Measurements from ENCODE around the gene CSNK2B.
A peak's percentile ranks its signal among the peaks of the same experiment; 100 is the strongest.

CSNK2B gene

DNA sequence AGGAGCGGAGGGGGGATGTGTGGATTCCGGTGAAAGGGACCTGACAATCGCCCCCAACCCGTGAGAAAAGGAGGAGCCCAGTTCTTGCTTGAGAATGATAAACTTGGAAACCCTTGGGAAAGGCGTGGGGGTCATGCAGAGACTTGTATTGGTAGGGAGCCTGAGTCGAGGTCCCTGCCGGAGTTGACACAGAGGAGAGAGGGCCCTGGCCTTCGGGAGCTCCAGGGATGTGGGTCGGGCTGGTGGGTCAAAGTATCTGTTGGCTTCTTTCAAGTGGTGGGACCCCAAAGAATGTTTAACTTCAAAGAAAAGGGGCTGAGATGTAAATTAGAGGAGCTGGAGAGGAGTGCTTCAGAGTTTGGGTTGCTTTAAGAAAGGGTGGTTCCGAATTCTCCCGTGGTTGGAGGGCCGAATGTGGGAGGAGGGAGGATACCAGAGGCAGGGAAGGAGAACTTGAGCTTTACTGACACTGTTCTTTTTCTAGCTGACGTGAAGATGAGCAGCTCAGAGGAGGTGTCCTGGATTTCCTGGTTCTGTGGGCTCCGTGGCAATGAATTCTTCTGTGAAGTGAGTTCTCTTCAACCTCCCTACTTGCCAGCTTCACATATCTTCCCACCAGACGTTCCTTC, 571 bp downstream of the CSNK2B start:
- DNase-seq (ENCODE audit: low read depth): no peak
- TF ChIP-seq MYC (IDR thresholded peaks at IDR 0.05; ENCODE audit: low read depth, low read length) (no peak), POLR2A (IDR thresholded peaks at IDR 0.05; ENCODE audit: extremely low read depth, insufficient read length) (no peak)
- TF ChIP-seq, protein P1, sequence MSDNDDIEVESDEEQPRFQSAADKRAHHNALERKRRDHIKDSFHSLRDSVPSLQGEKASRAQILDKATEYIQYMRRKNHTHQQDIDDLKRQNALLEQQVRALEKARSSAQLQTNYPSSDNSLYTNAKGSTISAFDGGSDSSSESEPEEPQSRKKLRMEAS (IDR thresholded peaks at IDR 0.05; ENCODE audit: low read depth, low read length): no peak
- TF ChIP-seq, protein P2, sequence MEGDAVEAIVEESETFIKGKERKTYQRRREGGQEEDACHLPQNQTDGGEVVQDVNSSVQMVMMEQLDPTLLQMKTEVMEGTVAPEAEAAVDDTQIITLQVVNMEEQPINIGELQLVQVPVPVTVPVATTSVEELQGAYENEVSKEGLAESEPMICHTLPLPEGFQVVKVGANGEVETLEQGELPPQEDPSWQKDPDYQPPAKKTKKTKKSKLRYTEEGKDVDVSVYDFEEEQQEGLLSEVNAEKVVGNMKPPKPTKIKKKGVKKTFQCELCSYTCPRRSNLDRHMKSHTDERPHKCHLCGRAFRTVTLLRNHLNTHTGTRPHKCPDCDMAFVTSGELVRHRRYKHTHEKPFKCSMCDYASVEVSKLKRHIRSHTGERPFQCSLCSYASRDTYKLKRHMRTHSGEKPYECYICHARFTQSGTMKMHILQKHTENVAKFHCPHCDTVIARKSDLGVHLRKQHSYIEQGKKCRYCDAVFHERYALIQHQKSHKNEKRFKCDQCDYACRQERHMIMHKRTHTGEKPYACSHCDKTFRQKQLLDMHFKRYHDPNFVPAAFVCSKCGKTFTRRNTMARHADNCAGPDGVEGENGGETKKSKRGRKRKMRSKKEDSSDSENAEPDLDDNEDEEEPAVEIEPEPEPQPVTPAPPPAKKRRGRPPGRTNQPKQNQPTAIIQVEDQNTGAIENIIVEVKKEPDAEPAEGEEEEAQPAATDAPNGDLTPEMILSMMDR (IDR thresholded peaks at IDR 0.05; ENCODE audit: low read depth, low read length): no peak
- H3K4me3 ChIP-seq (ENCODE audit: low read depth, low read length): peak overlapping the region; percentile 87

DNA sequence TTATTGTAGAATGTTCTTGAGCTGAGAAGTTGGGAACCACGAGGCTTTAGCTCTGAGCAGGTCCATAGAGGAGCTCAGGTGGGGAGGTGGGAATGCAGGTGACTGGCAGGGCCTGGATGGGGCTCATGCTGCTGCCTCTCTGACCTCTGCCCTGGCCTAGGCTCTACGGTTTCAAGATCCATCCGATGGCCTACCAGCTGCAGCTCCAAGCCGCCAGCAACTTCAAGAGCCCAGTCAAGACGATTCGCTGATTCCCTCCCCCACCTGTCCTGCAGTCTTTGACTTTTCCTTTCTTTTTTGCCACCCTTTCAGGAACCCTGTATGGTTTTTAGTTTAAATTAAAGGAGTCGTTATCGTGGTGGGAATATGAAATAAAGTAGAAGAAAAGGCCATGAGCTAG, 3.8 kb downstream of the CSNK2B start, which contains the start of gene LY6G5B:
Gene LY6G5B (plus strand): TSS at position 301 of the 400 bp plus-strand sequence. CDS start 975 bp downstream, outside the sequence.
- DNase-seq (ENCODE audit: low read depth): no peak
- H3K4me3 ChIP-seq (ENCODE audit: low read depth, low read length): no peak within 1 kb of the TSS
- TF ChIP-seq, protein P1 (IDR thresholded peaks at IDR 0.05; ENCODE audit: low read depth, low read length): no peak
- TF ChIP-seq POLR2A (IDR thresholded peaks at IDR 0.05; ENCODE audit: extremely low read depth, insufficient read length) (no peak), MYC (IDR thresholded peaks at IDR 0.05; ENCODE audit: low read depth, low read length) (no peak)
- TF ChIP-seq, protein P2 (IDR thresholded peaks at IDR 0.05; ENCODE audit: low read depth, low read length): no peak

DNA sequence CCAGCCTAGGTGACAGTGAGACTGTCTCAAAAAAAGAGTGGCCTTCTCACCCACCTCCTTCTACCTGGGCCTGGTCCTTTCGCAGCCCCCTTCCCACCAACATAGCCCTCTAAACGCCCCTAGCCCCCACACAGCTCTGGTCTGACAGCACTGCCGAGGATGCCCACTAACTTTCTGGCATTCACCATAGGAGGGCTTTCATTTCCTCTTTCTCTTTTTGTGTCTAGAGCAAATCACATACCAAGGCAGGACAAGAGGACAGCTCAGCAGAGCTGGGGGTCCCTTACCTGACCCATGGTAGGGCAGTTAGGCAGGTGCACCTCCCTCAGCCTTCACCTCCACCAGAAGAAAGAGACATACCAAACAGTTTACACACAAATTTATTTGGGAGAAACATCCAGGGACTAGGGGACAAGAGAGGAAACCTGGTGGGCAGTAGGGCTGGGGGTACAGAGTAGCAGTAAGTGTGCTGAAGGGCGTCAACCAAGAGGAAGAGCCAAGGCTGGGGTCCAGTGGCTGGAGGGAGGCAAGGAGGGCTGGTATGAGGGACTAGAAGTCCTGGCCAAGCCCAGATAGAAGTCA, 10.5 kb downstream of the CSNK2B start:
- H3K4me3 ChIP-seq (ENCODE audit: low read depth, low read length): no peak overlapping the region
- DNase-seq (ENCODE audit: low read depth): no peak
- TF ChIP-seq, protein P1 (IDR thresholded peaks at IDR 0.05; ENCODE audit: low read depth, low read length): no peak
- TF ChIP-seq, protein P2 (IDR thresholded peaks at IDR 0.05; ENCODE audit: low read depth, low read length): no peak
- no peak for TF ChIP-seq MYC (IDR thresholded peaks at IDR 0.05; ENCODE audit: low read depth, low read length)
- no peak for TF ChIP-seq POLR2A (IDR thresholded peaks at IDR 0.05; ENCODE audit: extremely low read depth, insufficient read length)

DNA sequence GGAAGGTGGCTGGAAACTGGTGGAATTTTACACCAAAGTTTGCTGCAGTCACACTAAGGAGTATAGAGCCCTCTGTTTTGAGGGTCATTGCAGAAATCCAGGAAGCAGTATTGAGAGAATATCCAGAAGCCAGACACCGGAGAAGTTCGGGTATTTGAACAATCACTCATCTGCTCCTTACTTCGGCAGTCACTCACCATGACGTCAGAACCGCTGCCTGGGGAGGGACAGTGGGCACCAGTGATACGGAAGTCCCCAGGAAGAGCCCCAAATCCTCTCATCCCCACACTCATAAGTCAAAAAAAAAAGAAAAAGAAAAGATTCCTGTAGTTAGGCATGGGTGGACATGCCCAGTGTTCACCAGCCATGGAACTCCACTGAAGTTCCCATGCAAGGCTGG, 11.0 kb downstream of the CSNK2B start:
- DNase-seq (ENCODE audit: low read depth): no peak
- H3K4me3 ChIP-seq (ENCODE audit: low read depth, low read length): no peak overlapping the region
- TF ChIP-seq MYC (IDR thresholded peaks at IDR 0.05; ENCODE audit: low read depth, low read length): no peak

DNA sequence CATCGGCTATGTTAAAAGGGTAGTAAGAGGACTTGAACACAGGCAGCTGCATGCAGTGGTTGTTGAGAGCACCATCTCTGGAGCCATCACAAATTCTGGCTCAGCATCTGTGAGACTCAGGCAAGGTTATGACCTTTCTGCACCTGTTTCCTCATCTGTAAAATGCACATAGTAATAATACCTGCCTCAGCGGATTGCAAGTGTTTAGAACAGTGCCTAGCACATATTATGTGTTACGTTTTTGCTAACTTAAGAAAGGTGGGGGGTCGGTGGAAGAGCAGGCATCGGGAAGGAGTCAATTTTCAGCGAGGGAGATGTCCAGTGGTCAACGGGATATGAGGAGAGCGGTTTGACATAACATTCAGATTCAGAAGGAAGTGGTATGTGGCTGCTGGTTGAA, 12.1 kb downstream of the CSNK2B start:
- H3K4me3 ChIP-seq (ENCODE audit: low read depth, low read length): no peak overlapping the region
- TF ChIP-seq, protein P2 (IDR thresholded peaks at IDR 0.05; ENCODE audit: low read depth, low read length): no peak
- TF ChIP-seq, protein P1 (IDR thresholded peaks at IDR 0.05; ENCODE audit: low read depth, low read length): no peak
- TF ChIP-seq MYC (IDR thresholded peaks at IDR 0.05; ENCODE audit: low read depth, low read length): no peak
- TF ChIP-seq POLR2A (IDR thresholded peaks at IDR 0.05; ENCODE audit: extremely low read depth, insufficient read length): no peak
- no peak for DNase-seq (ENCODE audit: low read depth)

DNA sequence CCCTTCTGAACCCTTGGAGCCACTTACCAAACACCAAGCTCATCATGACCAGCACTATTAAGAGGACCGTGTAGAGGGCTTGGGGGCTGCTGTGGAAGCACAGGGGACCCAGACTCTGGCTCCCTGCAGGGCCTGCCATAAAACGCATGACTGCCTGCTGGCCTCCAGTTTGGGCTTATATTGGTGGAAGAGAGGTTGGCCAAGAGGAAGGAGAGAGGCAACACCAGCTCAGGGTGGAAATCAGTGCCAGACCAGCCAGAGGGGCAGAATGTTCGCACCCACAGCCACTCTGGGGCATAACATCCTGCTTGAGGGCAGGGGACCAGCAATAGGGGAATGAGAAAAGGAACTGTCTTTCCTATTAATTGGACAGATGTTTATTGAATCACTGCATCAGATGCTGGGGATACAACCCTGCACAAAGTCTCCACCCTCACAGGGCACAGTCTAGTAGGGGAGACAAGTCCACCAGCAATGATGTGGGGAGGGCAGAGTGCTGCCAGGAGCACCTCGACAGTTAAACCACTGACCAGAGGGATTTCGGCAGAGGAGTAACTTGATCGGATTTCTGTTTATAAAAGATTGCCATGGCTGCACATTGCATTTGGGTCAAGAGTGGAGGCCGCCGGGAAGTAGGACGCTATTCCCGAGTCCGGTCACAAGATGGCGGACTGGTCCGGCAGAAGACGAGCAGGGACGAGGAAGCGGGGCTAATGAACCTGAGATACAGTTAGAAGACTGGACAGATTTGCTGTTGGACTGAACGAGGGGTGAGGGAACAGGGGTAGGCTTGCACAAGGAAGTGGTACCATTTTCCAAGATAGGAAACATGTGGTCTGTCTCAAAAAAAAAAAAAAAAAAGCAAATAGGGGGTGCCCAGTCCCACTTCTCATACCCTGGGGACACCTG, 14.6 kb downstream of the CSNK2B start, which contains the start of gene LY6G5C:
Gene LY6G5C (minus strand): TSS at position 842 of the 909 bp plus-strand sequence. CDS start 694 bp downstream, at position 148.
- peak within 1 kb of the TSS; percentile 59 for H3K4me3 ChIP-seq (ENCODE audit: low read depth, low read length)
- DNase-seq (ENCODE audit: low read depth): peak; percentile 91
- TF ChIP-seq POLR2A (IDR thresholded peaks at IDR 0.05; ENCODE audit: extremely low read depth, insufficient read length) (no peak), MYC (IDR thresholded peaks at IDR 0.05; ENCODE audit: low read depth, low read length) (no peak)
- TF ChIP-seq, protein P1 (IDR thresholded peaks at IDR 0.05; ENCODE audit: low read depth, low read length): 0 out of 2 replicates have a peak, but pooled peaks have one; percentile 23
- TF ChIP-seq, protein P2 (IDR thresholded peaks at IDR 0.05; ENCODE audit: low read depth, low read length): peak; percentile 60

Data from NB4 (cell line).